Endothelial cell of umbilical vein (primary cell): ENCODE measurements around the gene INTS1.

ENCODE experiments used
- CTCF ChIP-seq, 2 donors: IDR thresholded peaks; 1 replicate in 1 of 2; 2 replicates in 1 of 2; pipeline ENCODE4 v1.5.1; 2011; ENCODE audit warnings: low read length in 2 of 2, mild to moderate bottlenecking in 2 of 2, moderate library complexity in 2 of 2, control low read depth in 1 of 2, inconsistent platforms in 1 of 2, low read depth in 1 of 2; ENCODE audit not compliant: insufficient read depth in 1 of 2; ENCODE audit errors: extremely low read depth in 1 of 2
- JUN ChIP-seq: IDR thresholded peaks from 2 replicates; pipeline ENCODE4 v1.6.1; 2011; ENCODE audit warnings: borderline replicate concordance, low read depth; ENCODE audit not compliant: insufficient read length, insufficient read depth
- MAX ChIP-seq: IDR thresholded peaks from 2 replicates; pipeline ENCODE4 v1.6.1; 2011; ENCODE audit not compliant: insufficient read depth, insufficient read length
- POLR2A ChIP-seq: IDR thresholded peaks from 2 replicates; pipeline ENCODE4 v1.6.1; 2012; ENCODE audit warnings: low read depth, mild to moderate bottlenecking, control low read depth, low read length
- POLR2AphosphoS5 ChIP-seq: IDR thresholded peaks from 2 replicates; pipeline ENCODE4 v1.6.1; 2012; ENCODE audit warnings: low read depth, mild to moderate bottlenecking, control low read depth, low read length, moderate library complexity; ENCODE audit not compliant: insufficient read depth

DNA sequence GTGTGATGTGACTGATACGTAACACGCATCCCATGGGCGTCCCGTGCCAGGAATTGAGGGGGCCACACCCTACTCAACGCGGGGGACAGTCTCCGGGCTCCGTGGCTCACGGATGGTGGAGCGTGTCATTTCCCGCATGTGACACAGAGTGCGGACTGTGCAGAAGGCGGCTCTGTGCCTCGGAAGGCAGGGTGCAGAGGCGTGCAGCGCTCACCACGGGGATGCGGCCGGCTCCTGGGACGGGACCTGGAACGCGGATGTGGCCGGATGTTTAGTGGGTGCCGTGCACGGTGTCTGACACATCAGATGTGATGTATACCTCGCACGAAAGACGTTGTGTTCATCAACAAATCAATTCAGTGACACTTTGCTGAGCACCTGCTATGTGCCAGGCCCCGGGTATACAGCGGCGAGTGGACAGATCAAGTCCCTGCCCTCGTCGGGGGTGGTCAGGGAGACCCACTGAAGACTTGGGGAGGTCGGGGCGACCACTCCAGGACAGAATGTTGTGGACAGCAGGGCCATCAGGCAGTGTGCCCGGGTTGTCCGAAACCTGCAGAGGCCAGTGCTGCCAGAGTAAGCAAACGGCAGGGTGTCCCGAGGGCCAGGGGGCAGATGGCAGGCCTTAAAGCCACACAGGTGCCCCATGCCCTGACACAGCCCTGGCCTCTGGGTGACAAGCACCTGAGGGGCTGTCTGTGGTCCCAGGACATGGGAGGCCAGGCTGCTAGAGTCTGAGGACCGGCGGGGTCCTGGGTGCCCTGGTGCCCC lies 83.0 kb downstream of the INTS1 start:
- TF ChIP-seq MAX = no peak
- no peak for TF ChIP-seq POLR2AphosphoS5
- no peak for TF ChIP-seq POLR2A
- no peak for TF ChIP-seq CTCF (IDR thresholded peaks at IDR 0.05; ENCODE audit: extremely low read depth in 1 of 2, insufficient read depth in 1 of 2, low read depth in 1 of 2, low read length in 2 of 2)
- no peak for TF ChIP-seq JUN
